ENCODE results near the gene RIMBP2.

GRCh38 chr12:130742112-130742511 is 26.0 kb upstream of the RIMBP2 start:
- TF ChIP-seq CTCF (conservative IDR thresholded peaks at IDR 0.05 in 1 of 2, IDR thresholded peaks at IDR 0.05 in 1 of 2; ENCODE audit: low read depth in 1 of 2, low read length in 2 of 2) = no peak
- TF ChIP-seq EZH2 (IDR thresholded peaks at IDR 0.05; ENCODE audit: low read length, missing control alignments) = no peak

All from fibroblast of lung (primary cell).